CD14-positive monocyte (primary cell): ENCODE results near the gene DNAJC11. TPM values are rescaled to one million over a fixed set of nuclear protein-coding genes. Genes with fewer than 3 reads are reported as not detected.

Experiments
- DNase-seq, 3 donors: peaks; one replicate each; pipeline ENCODE4 v3.0.0-alpha.2; 2011 to 2022
- H2AFZ ChIP-seq: 2 replicates; pipeline ENCODE4 v1.6.0; 2012; ENCODE audit warnings: mild to moderate bottlenecking, low read depth, low read length, inconsistent platforms; ENCODE audit not compliant: insufficient read depth, poor library complexity, severe bottlenecking
- H3K27ac ChIP-seq, 2 donors: 1 replicate in 1 of 2; 2 replicates in 1 of 2; pipeline ENCODE4 v1.5.1; 2012 to 2013; ENCODE audit warnings: low read length in 2 of 2, control low read depth in 1 of 2, inconsistent platforms in 1 of 2, low read depth in 1 of 2, mild to moderate bottlenecking in 1 of 2
- H3K27me3 ChIP-seq, 2 donors: one replicate each; pipeline versions ENCODE4 v1.6.0 to v1.6.1; 2011 to 2013; ENCODE audit warnings: low read length in 2 of 2; ENCODE audit not compliant: control insufficient read depth in 2 of 2, insufficient read depth in 2 of 2
- H3K36me3 ChIP-seq, 2 donors: replicated peaks in 1 of 2; 1 replicate in 1 of 2; 2 replicates in 1 of 2; pipeline versions ENCODE4 v1.5.1 to v1.6.1; 2012 to 2013; ENCODE audit warnings: low read length in 2 of 2, control low read depth in 1 of 2, inconsistent platforms in 1 of 2, mild to moderate bottlenecking in 1 of 2; ENCODE audit not compliant: insufficient read depth in 2 of 2, control insufficient read depth in 1 of 2
- H3K4me1 ChIP-seq, 2 donors: 1 replicate in 1 of 2; 2 replicates in 1 of 2; pipeline versions ENCODE4 v1.5.1 to v1.6.1; 2012 to 2013; ENCODE audit warnings: low read length in 2 of 2, control low read depth in 1 of 2, inconsistent platforms in 1 of 2, mild to moderate bottlenecking in 1 of 2, moderate library complexity in 1 of 2; ENCODE audit not compliant: insufficient read depth in 2 of 2, control insufficient read depth in 1 of 2
- H3K4me2 ChIP-seq: replicated peaks from 2 replicates; pipeline ENCODE3; 2012; ENCODE audit warnings: low read length, moderate library complexity, mild to moderate bottlenecking; ENCODE audit not compliant: poor library complexity, severe bottlenecking; ENCODE audit errors: extremely low read depth
- H3K4me3 ChIP-seq, 3 experiments: fragments of 200-600 bp in 1 of 3; sonication (generic) in 1 of 3; replicated peaks in 1 of 3; 1 replicate in 2 of 3; 2 replicates in 1 of 3; pipeline ENCODE4 v1.5.1; 2011 to 2013; ENCODE audit warnings: low read length in 3 of 3, mild to moderate bottlenecking in 3 of 3, control low read depth in 2 of 3, low read depth in 2 of 3, inconsistent platforms in 1 of 3, moderate library complexity in 1 of 3
- H3K79me2 ChIP-seq: 2 replicates; pipeline ENCODE4 v1.6.0; 2012; ENCODE audit warnings: mild to moderate bottlenecking, control low read depth, inconsistent platforms, low read length, moderate library complexity; ENCODE audit not compliant: insufficient read depth
- H3K9ac ChIP-seq: 2 replicates; pipeline ENCODE4 v1.6.0; 2017; ENCODE audit warnings: low read length, mild to moderate bottlenecking; ENCODE audit not compliant: insufficient read depth, poor library complexity, severe bottlenecking
- H3K9me3 ChIP-seq, 2 donors: replicated peaks in 1 of 2; 1 replicate in 1 of 2; 2 replicates in 1 of 2; pipeline versions ENCODE4 v1.5.1 to v1.6.1; 2012 to 2013; ENCODE audit warnings: low read length in 2 of 2, control low read depth in 1 of 2; ENCODE audit not compliant: control insufficient read depth in 1 of 2, insufficient read depth in 1 of 2
- H4K20me1 ChIP-seq: 2 replicates; pipeline ENCODE4 v1.6.0; 2012; ENCODE audit warnings: mild to moderate bottlenecking, low read length, control low read depth, moderate library complexity; ENCODE audit not compliant: insufficient read depth
- H3K27ac Mint-ChIP-seq, 7 donors: one replicate each; pipeline ENCODE4 v1.8.0; 2020; ENCODE audit warnings: mild to moderate bottlenecking in 7 of 7, mixed read lengths in 7 of 7, moderate library complexity in 6 of 7, inconsistent platforms in 2 of 7
- H3K27me3 Mint-ChIP-seq, 3 donors: one replicate each; pipeline ENCODE4 v1.8.0; 2021 to 2022; ENCODE audit warnings: low read depth in 3 of 3, mild to moderate bottlenecking in 3 of 3, mixed read lengths in 3 of 3, moderate library complexity in 3 of 3, inconsistent platforms in 1 of 3
- H3K36me3 Mint-ChIP-seq, 2 donors: one replicate each; pipeline ENCODE4 v1.8.0; 2020; ENCODE audit warnings: mixed read lengths in 2 of 2, inconsistent platforms in 1 of 2, mild to moderate bottlenecking in 1 of 2
- H3K4me1 Mint-ChIP-seq: one replicate; pipeline ENCODE4 v1.8.0; 2020; ENCODE audit warnings: mild to moderate bottlenecking, mixed read lengths
- H3K4me3 Mint-ChIP-seq, 2 donors: one replicate each; pipeline ENCODE4 v1.8.0; 2020; ENCODE audit warnings: mild to moderate bottlenecking in 2 of 2, mixed read lengths in 2 of 2, moderate library complexity in 1 of 2
- H3K9me3 Mint-ChIP-seq, 7 donors: one replicate each; pipeline ENCODE4 v1.8.0; 2020 to 2022; ENCODE audit warnings: mixed read lengths in 7 of 7, mild to moderate bottlenecking in 6 of 7, moderate library complexity in 6 of 7, inconsistent platforms in 2 of 7
- WGBS: methylation state at CpG from one replicate; pipeline ENCODE4 v1.1.5; 2013; ENCODE audit warnings: missing lambda C conversion rate; ENCODE audit not compliant: insufficient coverage; 5-methylcytosine and 5-hydroxymethylcytosine counted together
- intact Hi-C, 2 donors: fragments of 100-400 bp; cut with micrococcal nuclease; formaldehyde crosslinking; loops; one replicate each; pipeline versions ENCODE4 v1.15.0 to v1.15.1; 2023
- polyA plus RNA-seq, 3 donors: library from polyadenylated mRNA; depleted of rRNA in 1 of 3; unstranded in 2 of 3; stranded (reverse) in 1 of 3; fragments of 300-500 nt in 2 of 3; fragments of >200 nt in 1 of 3; fragmentation: Illumina TruSeq in 2 of 3; gene quantifications; 1 replicate in 2 of 3; 2 replicates in 1 of 3; pipeline ENCODE4 v1.2.3, GENCODE V29; 2012 to 2021
- TF ChIP-seq, protein P1 (sequence below): fragments of 200-600 bp; IDR thresholded peaks from one replicate; pipeline ENCODE4 v1.8.0; 2022; ENCODE audit warnings: antibody characterized with exemption, mild to moderate bottlenecking

Gene DNAJC11
- polyA plus RNA-seq, 3 donors = 9.7 to 19.9 (median 15.8) TPM

DNA sequence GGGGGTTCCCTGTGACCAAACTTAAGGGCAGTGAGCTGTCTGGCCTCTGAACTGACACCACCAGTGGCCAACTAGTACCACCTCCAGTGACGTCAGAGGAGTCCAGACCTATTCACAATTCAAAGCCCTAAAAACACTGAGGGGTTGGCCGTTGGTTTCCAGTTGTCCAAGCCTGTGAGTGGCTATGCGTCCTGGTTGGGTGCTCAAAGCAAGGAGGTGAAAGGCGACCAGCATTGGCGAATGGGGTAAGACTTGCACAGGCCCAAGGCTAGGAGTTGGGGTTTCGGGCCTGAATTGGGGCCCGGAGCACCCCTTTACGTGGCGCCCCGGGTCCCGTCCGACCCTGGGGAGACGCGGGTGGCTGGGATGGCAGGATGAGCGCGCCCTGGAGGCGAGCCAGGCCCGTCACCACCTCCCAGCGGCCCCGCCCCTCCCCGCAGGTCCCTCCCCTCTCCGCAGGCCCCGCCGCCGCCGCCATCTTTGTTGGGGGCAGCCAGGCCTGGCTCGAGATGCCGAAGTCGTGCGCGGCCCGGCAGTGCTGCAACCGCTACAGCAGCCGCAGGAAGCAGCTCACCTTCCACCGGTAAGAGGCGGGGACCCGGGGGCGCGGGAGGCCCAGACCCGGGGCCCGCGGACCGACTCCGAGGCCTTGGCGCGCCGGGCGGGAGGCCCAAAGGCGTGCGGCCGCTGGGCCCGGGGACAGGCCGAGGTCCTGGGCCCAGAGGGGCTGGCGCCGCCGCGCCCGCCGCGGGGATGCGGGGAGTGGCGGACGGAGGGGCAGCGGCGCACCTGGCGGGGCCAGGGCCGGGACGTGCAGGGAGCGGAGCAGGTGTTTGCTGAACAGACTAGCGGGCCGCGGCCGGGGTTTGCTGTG lies 76.7 kb downstream of the DNAJC11 start, which contains the start of gene THAP3:
THAP3 (plus strand) TSS at position 159 of the 874 bp plus-strand sequence; CDS start at position 510, 351 bp downstream.
- TF ChIP-seq, protein P1, sequence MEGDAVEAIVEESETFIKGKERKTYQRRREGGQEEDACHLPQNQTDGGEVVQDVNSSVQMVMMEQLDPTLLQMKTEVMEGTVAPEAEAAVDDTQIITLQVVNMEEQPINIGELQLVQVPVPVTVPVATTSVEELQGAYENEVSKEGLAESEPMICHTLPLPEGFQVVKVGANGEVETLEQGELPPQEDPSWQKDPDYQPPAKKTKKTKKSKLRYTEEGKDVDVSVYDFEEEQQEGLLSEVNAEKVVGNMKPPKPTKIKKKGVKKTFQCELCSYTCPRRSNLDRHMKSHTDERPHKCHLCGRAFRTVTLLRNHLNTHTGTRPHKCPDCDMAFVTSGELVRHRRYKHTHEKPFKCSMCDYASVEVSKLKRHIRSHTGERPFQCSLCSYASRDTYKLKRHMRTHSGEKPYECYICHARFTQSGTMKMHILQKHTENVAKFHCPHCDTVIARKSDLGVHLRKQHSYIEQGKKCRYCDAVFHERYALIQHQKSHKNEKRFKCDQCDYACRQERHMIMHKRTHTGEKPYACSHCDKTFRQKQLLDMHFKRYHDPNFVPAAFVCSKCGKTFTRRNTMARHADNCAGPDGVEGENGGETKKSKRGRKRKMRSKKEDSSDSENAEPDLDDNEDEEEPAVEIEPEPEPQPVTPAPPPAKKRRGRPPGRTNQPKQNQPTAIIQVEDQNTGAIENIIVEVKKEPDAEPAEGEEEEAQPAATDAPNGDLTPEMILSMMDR = peak; percentile 31
- H4K20me1 ChIP-seq = peaks cover 24% of the 10 kb centered on the region
- peak within 1 kb of the TSS; percentile 48 to 90 (median 85) for H3K27ac Mint-ChIP-seq
- peaks cover 46 to 62% of the 10 kb centered on the region in 2 donors for H3K36me3 Mint-ChIP-seq
- H3K9ac ChIP-seq = peak within 1 kb of the TSS; percentile 83
- H3K4me1 Mint-ChIP-seq = peaks cover 20% of the 10 kb centered on the region
- H3K4me3 Mint-ChIP-seq = peak within 1 kb of the TSS; percentile 83 to 93
- DNase-seq = peak; percentile 77 to 92 (median 78)
- peaks cover 39 to 59% of the 10 kb centered on the region in 2 donors for H3K36me3 ChIP-seq
- H3K4me3 ChIP-seq = peak within 1 kb of the TSS; percentile 57 to 84 (median 62)
- peak within 1 kb of the TSS; percentile 78 for H2AFZ ChIP-seq
- peaks cover 27% of the 10 kb centered on the region for H3K79me2 ChIP-seq
- no peaks in the 10 kb centered on the region for H3K27me3 ChIP-seq
- peak within 1 kb of the TSS; percentile 89 for H3K4me2 ChIP-seq
- peaks cover 0 to 2% (median 0%) of the 10 kb centered on the region in 3 donors for H3K27me3 Mint-ChIP-seq
- intact Hi-C loops = loop anchor here (2.0 to 10.0 kb wide), 3 partner anchors 68 to 160 kb away; partner anchors contain the start of genes TAS1R1 (in 2 of the 2), CAMTA1 (in 1 of the 2) and NOL9 (in 1 of the 2)
- no peaks in the 10 kb centered on the region for H3K9me3 Mint-ChIP-seq
- peaks cover 14 to 17% of the 10 kb centered on the region in 2 donors for H3K4me1 ChIP-seq
- 2% methylated on average over 64 of the region's 73 CpGs for WGBS
- H3K27ac ChIP-seq = peak within 1 kb of the TSS in 1 of 2 donors; percentile 73
- no peaks in the 10 kb centered on the region for H3K9me3 ChIP-seq

DNA sequence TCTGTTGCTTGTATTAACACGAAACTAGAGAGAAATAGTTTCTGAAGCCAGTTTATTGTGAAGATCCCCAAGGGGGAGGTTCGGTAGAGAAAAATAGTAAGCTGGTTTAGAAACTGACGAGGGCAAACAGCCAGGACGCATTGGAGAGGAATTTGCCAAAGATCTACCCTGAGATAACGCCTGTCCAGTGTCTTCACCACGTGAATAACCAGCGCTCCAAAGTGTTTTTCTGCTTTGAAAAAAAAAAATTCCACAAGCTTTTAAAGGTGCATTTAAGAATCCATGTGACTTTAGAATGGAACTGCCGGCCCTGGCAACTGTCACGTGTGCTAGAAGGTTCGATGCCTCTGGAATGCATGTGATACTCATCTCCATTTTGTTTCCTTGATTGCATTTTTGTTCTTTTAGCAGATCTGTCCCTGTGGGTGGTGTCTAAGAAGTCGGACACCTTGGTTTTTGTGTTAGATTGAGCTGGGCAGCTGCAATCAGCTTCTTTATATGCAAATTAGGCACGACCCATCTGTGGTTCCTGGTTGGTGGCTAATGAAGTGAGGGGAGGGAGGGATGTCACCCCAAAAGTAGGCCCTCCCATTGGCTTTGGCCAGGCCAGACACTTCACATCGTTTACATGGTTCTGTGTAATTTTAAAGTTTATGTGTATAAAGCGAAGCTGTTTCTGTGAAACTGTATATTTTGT lies 78.2 kb downstream of the DNAJC11 start:
- no peak overlapping the region for H3K4me2 ChIP-seq
- Mint-ChIP-seq H3K27ac (peak overlapping the region in 2 of 7 donors; percentile 35), H3K4me1 (peaks cover 20% of the 10 kb centered on the region), H3K27me3 (peaks cover 0 to 2% (median 0%) of the 10 kb centered on the region in 3 donors), H3K36me3 (peaks cover 44 to 62% of the 10 kb centered on the region in 2 donors), H3K4me3 (no peak overlapping the region), H3K9me3 (no peaks in the 10 kb centered on the region)
- H3K27ac ChIP-seq = no peak overlapping the region
- H4K20me1 ChIP-seq = peaks cover 17% of the 10 kb centered on the region
- TF ChIP-seq, protein P1 = no peak
- WGBS = 97% methylated on average over 12 of the region's 14 CpGs
- no peak overlapping the region for H3K9ac ChIP-seq
- intact Hi-C loops = loop anchor here in 1 of 2 donors (5.0 to 10.0 kb wide), 2 partner anchors 66 to 161 kb away; partner anchors contain the start of genes CAMTA1 and TAS1R1
- no peaks in the 10 kb centered on the region for H3K9me3 ChIP-seq
- peaks cover 24% of the 10 kb centered on the region for H3K79me2 ChIP-seq
- H3K36me3 ChIP-seq = peaks cover 32 to 54% of the 10 kb centered on the region in 2 donors
- no peaks in the 10 kb centered on the region for H3K27me3 ChIP-seq
- DNase-seq = no peak
- no peak overlapping the region for H3K4me3 ChIP-seq
- H3K4me1 ChIP-seq = peaks cover 14 to 17% of the 10 kb centered on the region in 2 donors
- H2AFZ ChIP-seq = no peak overlapping the region
